GM12864 (cell line): Measurements from ENCODE around the gene CKB.

Source experiments
- DNase-seq: peaks from one replicate; pipeline ENCODE4 v3.0.0-alpha.2; 2011; ENCODE audit warnings: low read depth
- H3K4me3 ChIP-seq: 2 replicates; pipeline ENCODE4 v1.5.1; 2011; ENCODE audit warnings: mild to moderate bottlenecking, low read depth, low read length, control low read depth
- CTCF ChIP-seq: IDR thresholded peaks from 2 replicates; pipeline ENCODE4 v1.5.1; 2011; ENCODE audit warnings: low read depth, mild to moderate bottlenecking, moderate library complexity, low read length, control low read depth, inconsistent platforms; ENCODE audit errors: missing control alignments

The CKB gene

GRCh38 chr14:103544388-103545218 is 22.0 kb upstream of the CKB start:
- no peak for TF ChIP-seq CTCF
- no peak for DNase-seq
- no peak overlapping the region for H3K4me3 ChIP-seq

- no peak overlapping the region for H3K4me3 ChIP-seq
- no peak for TF ChIP-seq CTCF
- no peak for DNase-seq
Measured at GRCh38 chr14:103543721-103544387, 21.2 kb upstream of the CKB start.

GRCh38 chr14:103543140-103543539 is 20.5 kb upstream of the CKB start:
- no peak for TF ChIP-seq CTCF
- no peak overlapping the region for H3K4me3 ChIP-seq
- DNase-seq = no peak

- no peak for DNase-seq
- TF ChIP-seq CTCF = no peak
- H3K4me3 ChIP-seq = no peak overlapping the region
Measured at GRCh38 chr14:103542605-103543088, 20.0 kb upstream of the CKB start.

- no peak overlapping the region for H3K4me3 ChIP-seq
- no peak for TF ChIP-seq CTCF
- DNase-seq = no peak
Measured at GRCh38 chr14:103541709-103542604, 19.3 kb upstream of the CKB start.

- H3K4me3 ChIP-seq = no peak overlapping the region
- DNase-seq = no peak
- TF ChIP-seq CTCF = no peak
Measured at GRCh38 chr14:103540821-103541708, 18.4 kb upstream of the CKB start.
